GM23338 (cell line): ENCODE data around the gene MARK2. TPM values are rescaled to one million over a fixed set of nuclear protein-coding genes. Genes with fewer than 3 reads are reported as not detected.
A peak's percentile ranks its signal among the peaks of the same experiment; 100 is the strongest.

Experiments used
- ATAC-seq: fragments of 200-7000 bp; cut with Tn5 transposase; 3 replicates; pipeline ENCODE4 v1.9.1; 2020
- DNase-seq: peaks from one replicate; pipeline ENCODE4 v3.0.0-alpha.2; 2015; ENCODE audit warnings: low spot score
- H2AFZ ChIP-seq: fragments of 200-600 bp; sonication (generic); 2 replicates; pipeline ENCODE4 v1.8.0; 2016; ENCODE audit warnings: antibody characterized with exemption, mild to moderate bottlenecking, moderate library complexity
- H3F3A ChIP-seq: fragments of 200-600 bp; sonication (generic); replicated peaks from 2 replicates; pipeline ENCODE4 v1.8.0; 2017; ENCODE audit warnings: antibody characterized with exemption, mixed run types, low read depth
- H3K27ac ChIP-seq: fragments of 200-600 bp; sonication (generic); 2 replicates; pipeline ENCODE4 v1.6.1; 2016; ENCODE audit warnings: low read depth
- H3K27me3 ChIP-seq: fragments of 200-600 bp; sonication (generic); 2 replicates; pipeline ENCODE4 v1.8.0; 2016; ENCODE audit warnings: mild to moderate bottlenecking, mixed run types, moderate library complexity; ENCODE audit not compliant: insufficient read depth
- H3K36me3 ChIP-seq: fragments of 200-600 bp; sonication (generic); 2 replicates; pipeline ENCODE4 v1.8.0; 2016; ENCODE audit warnings: mild to moderate bottlenecking; ENCODE audit not compliant: insufficient read depth
- H3K4me1 ChIP-seq: fragments of 200-600 bp; sonication (generic); 2 replicates; pipeline ENCODE4 v1.8.0; 2016; ENCODE audit warnings: mild to moderate bottlenecking, moderate library complexity; ENCODE audit not compliant: insufficient read depth
- H3K4me2 ChIP-seq: fragments of 200-600 bp; sonication (generic); 2 replicates; pipeline ENCODE4 v1.7.1; 2017; ENCODE audit warnings: mixed run types
- H3K4me3 ChIP-seq: fragments of 200-600 bp; sonication (generic); 2 replicates; pipeline ENCODE4 v1.6.1; 2016; ENCODE audit warnings: mixed run types
- H3K79me2 ChIP-seq: fragments of 200-600 bp; sonication (generic); replicated peaks from 2 replicates; pipeline ENCODE4 v1.8.0; 2017; ENCODE audit warnings: mild to moderate bottlenecking; ENCODE audit not compliant: insufficient read depth
- H3K9me2 ChIP-seq: fragments of 200-600 bp; sonication (generic); 2 replicates; pipeline ENCODE4 v1.8.0; 2017; ENCODE audit not compliant: insufficient read depth
- H4K20me1 ChIP-seq: fragments of 200-600 bp; sonication (generic); replicated peaks from 2 replicates; pipeline ENCODE4 v1.8.0; 2017; ENCODE audit warnings: mild to moderate bottlenecking; ENCODE audit not compliant: insufficient read depth
- H3K27ac Mint-ChIP-seq: 2 replicates; pipeline ENCODE4 v1.8.0; 2020; ENCODE audit warnings: inconsistent platforms, mild to moderate bottlenecking, moderate library complexity, mixed read lengths
- H3K27me3 Mint-ChIP-seq: 3 replicates; pipeline ENCODE4 v1.8.0; 2022; ENCODE audit warnings: low read depth, mild to moderate bottlenecking, moderate library complexity, mixed read lengths, inconsistent platforms; ENCODE audit not compliant: insufficient read depth, poor library complexity
- H3K36me3 Mint-ChIP-seq: 3 replicates; pipeline ENCODE4 v1.8.0; 2021; ENCODE audit warnings: low read depth, mild to moderate bottlenecking, inconsistent platforms, moderate library complexity, mixed read lengths
- H3K4me1 Mint-ChIP-seq: 3 replicates; pipeline ENCODE4 v1.8.0; 2020; ENCODE audit warnings: mild to moderate bottlenecking, inconsistent platforms, mixed read lengths
- H3K4me3 Mint-ChIP-seq: 3 replicates; pipeline ENCODE4 v1.8.0; 2021; ENCODE audit warnings: moderate library complexity, mild to moderate bottlenecking, inconsistent platforms, mixed read lengths
- H3K9me3 Mint-ChIP-seq: 3 replicates; pipeline ENCODE4 v1.8.0; 2020; ENCODE audit warnings: moderate library complexity, mild to moderate bottlenecking, inconsistent platforms, mixed read lengths
- CREB1 ChIP-seq: fragments of 250-450 bp; sonication (Bioruptor Pico); IDR thresholded peaks from 2 replicates; pipeline ENCODE4 v1.5.0; 2020; ENCODE audit warnings: low read depth, mild to moderate bottlenecking, moderate library complexity
- EZH2 ChIP-seq: fragments of 200-600 bp; sonication (generic); IDR thresholded peaks from one replicate; pipeline ENCODE4 v1.8.0; 2017; ENCODE audit warnings: antibody characterized with exemption, mild to moderate bottlenecking, low read depth; ENCODE audit not compliant: unreplicated experiment
- EZH2phosphoT487 ChIP-seq: fragments of 200-600 bp; sonication (generic); IDR thresholded peaks from one replicate; pipeline ENCODE4 v1.8.1; 2018; ENCODE audit warnings: antibody characterized with exemption; ENCODE audit not compliant: unreplicated experiment
- NANOG ChIP-seq: IDR thresholded peaks from 2 replicates; pipeline ENCODE4 v1.6.1; 2016; ENCODE audit warnings: antibody characterized with exemption, borderline replicate concordance
- POLR2AphosphoS5 ChIP-seq: IDR thresholded peaks from 2 replicates; pipeline ENCODE4 v1.6.1; 2016; ENCODE audit warnings: antibody characterized with exemption, low read depth
- STAT1 ChIP-seq: IDR thresholded peaks from one replicate; pipeline ENCODE4 v1.6.1; 2016; ENCODE audit warnings: antibody characterized with exemption; ENCODE audit not compliant: unreplicated experiment
- ZNF114 ChIP-seq: fragments of 250-450 bp; sonication (Bioruptor Pico); IDR thresholded peaks from 2 replicates; pipeline ENCODE4 v1.5.0; 2020; ENCODE audit warnings: mild to moderate bottlenecking, moderate library complexity
- ZNF331 ChIP-seq: fragments of 250-450 bp; sonication (Bioruptor Pico); IDR thresholded peaks from 2 replicates; pipeline ENCODE4 v1.5.0; 2020; ENCODE audit warnings: low read depth, mild to moderate bottlenecking, moderate library complexity
- ZNF462 ChIP-seq: fragments of 250-450 bp; sonication (Bioruptor Pico); IDR thresholded peaks from 2 replicates; pipeline ENCODE4 v1.5.0; 2020; ENCODE audit warnings: mild to moderate bottlenecking, moderate library complexity
- polyA plus RNA-seq: library from polyadenylated mRNA; unstranded; fragments of >200 nt; fragmentation: Nextera tagmentation; extraction: Ambion mirVana; gene quantifications from 2 replicates; pipeline ENCODE4 v1.2.1, GENCODE V29; 2016
- total RNA-seq: library from RNA; depleted of rRNA; stranded (reverse); fragments of >200 nt; shearing (Covaris generic); gene quantifications from 2 replicates; pipeline ENCODE4 v1.2.3, GENCODE V29; 2014
- TF ChIP-seq, protein P1 (sequence below), 2 experiments: fragments of 200-600 bp in 1 of 2; sonication (generic) in 1 of 2; conservative IDR thresholded peaks; 2 replicates each; pipeline versions ENCODE4 v1.5.1 to v1.6.1; 2016 to 2017; ENCODE audit warnings: antibody characterized with exemption in 2 of 2, low read depth in 2 of 2, mild to moderate bottlenecking in 2 of 2, moderate library complexity in 1 of 2
- TF ChIP-seq, protein P2 (sequence below): IDR thresholded peaks from 2 replicates; pipeline ENCODE4 v1.6.1; 2016; ENCODE audit warnings: antibody characterized with exemption
- TF ChIP-seq, protein P3 (sequence below): IDR thresholded peaks from one replicate; pipeline ENCODE4 v1.6.1; 2018; ENCODE audit warnings: antibody characterized with exemption; ENCODE audit not compliant: unreplicated experiment

MARK2 gene
- total and polyA plus RNA-seq, 2 experiments from 2014 or later = 18.7 to 42.6 TPM

- TF ChIP-seq EZH2 = no peak
- no peak for TF ChIP-seq CREB1 (CRISPR knock-in tag)
- TF ChIP-seq NANOG = no peak
- TF ChIP-seq, protein P1, sequence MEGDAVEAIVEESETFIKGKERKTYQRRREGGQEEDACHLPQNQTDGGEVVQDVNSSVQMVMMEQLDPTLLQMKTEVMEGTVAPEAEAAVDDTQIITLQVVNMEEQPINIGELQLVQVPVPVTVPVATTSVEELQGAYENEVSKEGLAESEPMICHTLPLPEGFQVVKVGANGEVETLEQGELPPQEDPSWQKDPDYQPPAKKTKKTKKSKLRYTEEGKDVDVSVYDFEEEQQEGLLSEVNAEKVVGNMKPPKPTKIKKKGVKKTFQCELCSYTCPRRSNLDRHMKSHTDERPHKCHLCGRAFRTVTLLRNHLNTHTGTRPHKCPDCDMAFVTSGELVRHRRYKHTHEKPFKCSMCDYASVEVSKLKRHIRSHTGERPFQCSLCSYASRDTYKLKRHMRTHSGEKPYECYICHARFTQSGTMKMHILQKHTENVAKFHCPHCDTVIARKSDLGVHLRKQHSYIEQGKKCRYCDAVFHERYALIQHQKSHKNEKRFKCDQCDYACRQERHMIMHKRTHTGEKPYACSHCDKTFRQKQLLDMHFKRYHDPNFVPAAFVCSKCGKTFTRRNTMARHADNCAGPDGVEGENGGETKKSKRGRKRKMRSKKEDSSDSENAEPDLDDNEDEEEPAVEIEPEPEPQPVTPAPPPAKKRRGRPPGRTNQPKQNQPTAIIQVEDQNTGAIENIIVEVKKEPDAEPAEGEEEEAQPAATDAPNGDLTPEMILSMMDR (conservative IDR thresholded peaks at IDR 0.05; ENCODE audit: low read depth in 2 of 2) = no peak
- no peak for TF ChIP-seq EZH2phosphoT487
- TF ChIP-seq ZNF114 (CRISPR knock-in tag) = no peak
- no peak for TF ChIP-seq ZNF331 (CRISPR knock-in tag)
- no peak for TF ChIP-seq POLR2AphosphoS5
- TF ChIP-seq, protein P2, sequence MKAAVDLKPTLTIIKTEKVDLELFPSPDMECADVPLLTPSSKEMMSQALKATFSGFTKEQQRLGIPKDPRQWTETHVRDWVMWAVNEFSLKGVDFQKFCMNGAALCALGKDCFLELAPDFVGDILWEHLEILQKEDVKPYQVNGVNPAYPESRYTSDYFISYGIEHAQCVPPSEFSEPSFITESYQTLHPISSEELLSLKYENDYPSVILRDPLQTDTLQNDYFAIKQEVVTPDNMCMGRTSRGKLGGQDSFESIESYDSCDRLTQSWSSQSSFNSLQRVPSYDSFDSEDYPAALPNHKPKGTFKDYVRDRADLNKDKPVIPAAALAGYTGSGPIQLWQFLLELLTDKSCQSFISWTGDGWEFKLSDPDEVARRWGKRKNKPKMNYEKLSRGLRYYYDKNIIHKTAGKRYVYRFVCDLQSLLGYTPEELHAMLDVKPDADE = no peak
- TF ChIP-seq ZNF462 (CRISPR knock-in tag) = no peak
- TF ChIP-seq, protein P3, sequence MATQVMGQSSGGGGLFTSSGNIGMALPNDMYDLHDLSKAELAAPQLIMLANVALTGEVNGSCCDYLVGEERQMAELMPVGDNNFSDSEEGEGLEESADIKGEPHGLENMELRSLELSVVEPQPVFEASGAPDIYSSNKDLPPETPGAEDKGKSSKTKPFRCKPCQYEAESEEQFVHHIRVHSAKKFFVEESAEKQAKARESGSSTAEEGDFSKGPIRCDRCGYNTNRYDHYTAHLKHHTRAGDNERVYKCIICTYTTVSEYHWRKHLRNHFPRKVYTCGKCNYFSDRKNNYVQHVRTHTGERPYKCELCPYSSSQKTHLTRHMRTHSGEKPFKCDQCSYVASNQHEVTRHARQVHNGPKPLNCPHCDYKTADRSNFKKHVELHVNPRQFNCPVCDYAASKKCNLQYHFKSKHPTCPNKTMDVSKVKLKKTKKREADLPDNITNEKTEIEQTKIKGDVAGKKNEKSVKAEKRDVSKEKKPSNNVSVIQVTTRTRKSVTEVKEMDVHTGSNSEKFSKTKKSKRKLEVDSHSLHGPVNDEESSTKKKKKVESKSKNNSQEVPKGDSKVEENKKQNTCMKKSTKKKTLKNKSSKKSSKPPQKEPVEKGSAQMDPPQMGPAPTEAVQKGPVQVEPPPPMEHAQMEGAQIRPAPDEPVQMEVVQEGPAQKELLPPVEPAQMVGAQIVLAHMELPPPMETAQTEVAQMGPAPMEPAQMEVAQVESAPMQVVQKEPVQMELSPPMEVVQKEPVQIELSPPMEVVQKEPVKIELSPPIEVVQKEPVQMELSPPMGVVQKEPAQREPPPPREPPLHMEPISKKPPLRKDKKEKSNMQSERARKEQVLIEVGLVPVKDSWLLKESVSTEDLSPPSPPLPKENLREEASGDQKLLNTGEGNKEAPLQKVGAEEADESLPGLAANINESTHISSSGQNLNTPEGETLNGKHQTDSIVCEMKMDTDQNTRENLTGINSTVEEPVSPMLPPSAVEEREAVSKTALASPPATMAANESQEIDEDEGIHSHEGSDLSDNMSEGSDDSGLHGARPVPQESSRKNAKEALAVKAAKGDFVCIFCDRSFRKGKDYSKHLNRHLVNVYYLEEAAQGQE = no peak
- TF ChIP-seq STAT1 = no peak
- peaks cover 26% of the 10 kb centered on the region for H3K27me3 Mint-ChIP-seq
- no peaks in the 10 kb centered on the region for H3K27me3 ChIP-seq
- H3K4me1 Mint-ChIP-seq = peaks cover 67% of the 10 kb centered on the region
- H3K9me2 ChIP-seq = no peaks in the 10 kb centered on the region
- H4K20me1 ChIP-seq = peaks cover 7% of the 10 kb centered on the region; the same call in 1 of the 2 replicates
- H3K4me1 ChIP-seq = peaks cover 56% of the 10 kb centered on the region
- ATAC-seq = peak; percentile 46
- DNase-seq = peak; percentile 69
- H3K4me2 ChIP-seq = peak overlapping the region; percentile 78
- H3K4me3 Mint-ChIP-seq = peak overlapping the region; percentile 55
- peak overlapping the region; percentile 89 for H3K27ac ChIP-seq
- no peak overlapping the region for H2AFZ ChIP-seq
- peaks cover 8% of the 10 kb centered on the region; the same call in 1 of the 2 replicates for H3K36me3 ChIP-seq
- H3F3A ChIP-seq = peaks cover 39% of the 10 kb centered on the region
- peaks cover 43% of the 10 kb centered on the region for H3K36me3 Mint-ChIP-seq
- peak overlapping the region; percentile 42 for H3K4me3 ChIP-seq
- H3K9me3 Mint-ChIP-seq = no peaks in the 10 kb centered on the region; the same call in 2 of the 3 replicates
- H3K27ac Mint-ChIP-seq = no peak overlapping the region
- peaks cover 1% of the 10 kb centered on the region; the same call in 1 of the 2 replicates for H3K79me2 ChIP-seq
Measured at GRCh38 chr11:63909591-63910506, 70.9 kb downstream of the MARK2 start.
